Ishikawa (cell line): ENCODE measurements around the gene F12.

Source experiments
- CEBPB ChIP-seq: IDR thresholded peaks from 2 replicates; pipeline ENCODE4 v1.6.1; 2012
- CREB1 ChIP-seq: IDR thresholded peaks from 2 replicates; pipeline ENCODE4 v1.6.1; 2012; ENCODE audit warnings: low read depth
- EGR1 ChIP-seq: IDR thresholded peaks from 2 replicates; pipeline ENCODE4 v1.6.1; 2012
- EP300 ChIP-seq: IDR thresholded peaks from 2 replicates; pipeline ENCODE4 v1.6.1; 2012; ENCODE audit warnings: borderline replicate concordance
- FOXM1 ChIP-seq: IDR thresholded peaks from 2 replicates; pipeline ENCODE4 v1.6.1; 2012; ENCODE audit warnings: low read depth, borderline replicate concordance
- MAX ChIP-seq: IDR thresholded peaks from 2 replicates; pipeline ENCODE4 v1.6.1; 2012
- NFIC ChIP-seq: IDR thresholded peaks from 2 replicates; pipeline ENCODE4 v1.6.1; 2012
- RAD21 ChIP-seq: IDR thresholded peaks from 2 replicates; pipeline ENCODE4 v1.6.1; 2012; ENCODE audit warnings: low read depth
- REST ChIP-seq: IDR thresholded peaks from 2 replicates; pipeline ENCODE4 v1.6.1; 2012; ENCODE audit warnings: low read depth, mild to moderate bottlenecking
- TAF1 ChIP-seq: IDR thresholded peaks from 2 replicates; pipeline ENCODE4 v1.6.1; 2012; ENCODE audit warnings: low read depth, mild to moderate bottlenecking
- TCF12 ChIP-seq: IDR thresholded peaks from 2 replicates; pipeline ENCODE4 v1.6.1; 2012; ENCODE audit warnings: low read depth
- TEAD4 ChIP-seq: IDR thresholded peaks from 2 replicates; pipeline ENCODE4 v1.6.1; 2012
- YY1 ChIP-seq: IDR thresholded peaks from 2 replicates; pipeline ENCODE4 v1.6.1; 2012; ENCODE audit warnings: low read depth
- ZBTB7A ChIP-seq: IDR thresholded peaks from 2 replicates; pipeline ENCODE4 v1.6.1; 2012; ENCODE audit warnings: low read depth
- TF ChIP-seq, protein P1 (sequence below): IDR thresholded peaks from 2 replicates; pipeline ENCODE4 v1.6.1; 2012

Gene F12

DNA sequence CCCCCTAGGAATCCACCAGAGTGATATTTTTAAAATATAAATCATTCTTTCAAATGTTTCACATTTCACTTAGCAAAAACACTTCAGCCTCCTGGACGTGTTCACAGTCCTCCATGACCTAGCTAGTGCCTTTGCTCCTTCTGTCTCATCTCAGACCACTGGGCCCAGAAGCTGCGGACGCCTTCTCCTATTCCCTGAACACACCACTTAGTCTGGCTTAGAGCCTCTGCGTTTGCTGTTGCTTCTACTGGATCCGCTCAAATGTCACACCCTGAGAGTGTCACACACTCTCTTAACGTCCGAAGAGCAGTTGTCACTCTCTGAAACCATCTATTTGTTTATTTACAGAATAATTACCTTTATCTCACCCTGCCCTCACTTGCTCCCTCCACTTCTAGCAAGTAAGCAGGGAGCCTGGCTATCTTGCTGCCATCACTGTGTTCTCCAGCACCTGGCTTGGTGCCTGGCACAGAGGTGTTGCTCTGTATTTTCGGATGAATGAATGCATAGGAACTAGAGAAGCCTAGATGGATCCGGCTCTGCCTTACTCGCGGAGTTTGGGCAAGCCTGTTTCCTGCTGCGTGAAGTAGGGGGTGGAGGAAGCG lies 15.9 kb upstream of the F12 start:
- TF ChIP-seq TAF1 (no peak), TCF12 (no peak), YY1 (no peak), ZBTB7A (no peak), MAX (no peak), RAD21 (no peak)

GRCh38 chr5:177423671-177424070 lies 14.3 kb upstream of the F12 start:
- TF ChIP-seq MAX (no peak), RAD21 (no peak), CREB1 (no peak), TCF12 (no peak), CEBPB (no peak), TEAD4 (no peak), NFIC (no peak), YY1 (no peak), EP300 (no peak), EGR1 (no peak), REST (no peak), TAF1 (no peak), ZBTB7A (no peak), FOXM1 (no peak)
- TF ChIP-seq, protein P1, sequence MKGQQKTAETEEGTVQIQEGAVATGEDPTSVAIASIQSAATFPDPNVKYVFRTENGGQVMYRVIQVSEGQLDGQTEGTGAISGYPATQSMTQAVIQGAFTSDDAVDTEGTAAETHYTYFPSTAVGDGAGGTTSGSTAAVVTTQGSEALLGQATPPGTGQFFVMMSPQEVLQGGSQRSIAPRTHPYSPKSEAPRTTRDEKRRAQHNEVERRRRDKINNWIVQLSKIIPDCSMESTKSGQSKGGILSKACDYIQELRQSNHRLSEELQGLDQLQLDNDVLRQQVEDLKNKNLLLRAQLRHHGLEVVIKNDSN = no peak

DNA sequence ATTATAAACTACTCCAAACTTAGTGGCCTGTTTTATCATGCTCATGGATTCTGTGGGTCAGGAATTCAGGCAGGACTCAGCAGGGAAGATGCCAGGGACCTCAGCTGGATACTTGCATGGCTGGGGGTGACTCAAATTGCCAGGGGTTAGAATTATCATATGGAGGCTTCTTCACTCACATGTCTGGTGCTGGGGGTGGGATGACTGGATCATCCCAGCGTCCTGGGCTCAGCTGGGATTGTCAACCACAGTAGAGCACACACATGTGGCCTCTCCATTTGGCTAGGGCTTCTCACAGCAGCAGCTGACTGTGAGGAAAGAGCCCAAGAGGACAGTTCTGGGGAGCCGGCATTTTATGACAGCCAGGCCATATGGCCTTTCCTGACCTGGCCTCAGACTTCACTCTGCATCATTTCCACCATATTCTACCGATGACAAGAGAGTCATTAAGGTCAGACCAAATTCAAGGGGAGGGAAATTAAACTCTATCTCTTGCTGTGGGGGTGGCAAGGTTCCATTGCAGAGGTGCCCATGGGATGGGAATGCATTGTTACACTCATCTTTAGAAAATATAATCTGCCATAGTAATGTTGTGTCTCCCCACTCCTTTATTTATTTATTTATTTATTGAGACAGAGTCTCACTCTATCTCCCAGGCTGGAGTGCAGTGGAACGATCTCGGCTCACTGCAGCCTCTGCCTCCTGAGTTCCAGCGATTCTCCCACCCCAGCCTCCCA lies 11.9 kb upstream of the F12 start:
- TF ChIP-seq, protein P1 = no peak
- no peak for TF ChIP-seq NFIC
- no peak for TF ChIP-seq EP300
- no peak for TF ChIP-seq TEAD4
- no peak for TF ChIP-seq CEBPB
- TF ChIP-seq FOXM1 = no peak
- no peak for TF ChIP-seq TCF12
- no peak for TF ChIP-seq TAF1
- TF ChIP-seq YY1 = no peak
- no peak for TF ChIP-seq CREB1
- no peak for TF ChIP-seq ZBTB7A
- TF ChIP-seq EGR1 = no peak
- no peak for TF ChIP-seq RAD21
- no peak for TF ChIP-seq REST
- TF ChIP-seq MAX = no peak

GRCh38 chr5:177419046-177419445 lies 9.7 kb upstream of the F12 start:
- TF ChIP-seq TAF1 (no peak), REST (no peak), RAD21 (no peak), EP300 (no peak), YY1 (no peak), CREB1 (no peak), NFIC (no peak), ZBTB7A (no peak), TCF12 (no peak), FOXM1 (no peak), CEBPB (no peak), TEAD4 (no peak), MAX (no peak), EGR1 (no peak)
- TF ChIP-seq, protein P1 = no peak
